Transverse colon (tissue), 4 donors: ENCODE data around the gene SLC51A.

ENCODE experiments used
- EP300 ChIP-seq: sonication (generic); formaldehyde crosslinking; IDR thresholded peaks from one replicate; pipeline ENCODE4 v1.6.1; 2017; ENCODE audit warnings: antibody characterized with exemption, low read depth
- POLR2A ChIP-seq: fragments of 450-650 bp; IDR thresholded peaks from one replicate; pipeline ENCODE4 v1.6.1; 2016; ENCODE audit warnings: antibody characterized with exemption, mild to moderate bottlenecking, moderate library complexity
- POLR2AphosphoS5 ChIP-seq, 3 donors: sonication (generic); formaldehyde crosslinking; IDR thresholded peaks; one replicate each; pipeline ENCODE4 v1.6.1; 2016; ENCODE audit warnings: antibody characterized with exemption in 3 of 3
- TF ChIP-seq, protein P1 (sequence below), 5 experiments: fragments of 200-600 bp in 3 of 5; fragments of 450-650 bp in 2 of 5; sonication (generic) in 3 of 5; IDR thresholded peaks; 1 replicate in 2 of 5; 2 replicates in 3 of 5; pipeline ENCODE4 v1.5.1; 2016 to 2017; ENCODE audit warnings: antibody characterized with exemption in 5 of 5, inconsistent platforms in 3 of 5, mild to moderate bottlenecking in 2 of 5, moderate library complexity in 1 of 5

DNA sequence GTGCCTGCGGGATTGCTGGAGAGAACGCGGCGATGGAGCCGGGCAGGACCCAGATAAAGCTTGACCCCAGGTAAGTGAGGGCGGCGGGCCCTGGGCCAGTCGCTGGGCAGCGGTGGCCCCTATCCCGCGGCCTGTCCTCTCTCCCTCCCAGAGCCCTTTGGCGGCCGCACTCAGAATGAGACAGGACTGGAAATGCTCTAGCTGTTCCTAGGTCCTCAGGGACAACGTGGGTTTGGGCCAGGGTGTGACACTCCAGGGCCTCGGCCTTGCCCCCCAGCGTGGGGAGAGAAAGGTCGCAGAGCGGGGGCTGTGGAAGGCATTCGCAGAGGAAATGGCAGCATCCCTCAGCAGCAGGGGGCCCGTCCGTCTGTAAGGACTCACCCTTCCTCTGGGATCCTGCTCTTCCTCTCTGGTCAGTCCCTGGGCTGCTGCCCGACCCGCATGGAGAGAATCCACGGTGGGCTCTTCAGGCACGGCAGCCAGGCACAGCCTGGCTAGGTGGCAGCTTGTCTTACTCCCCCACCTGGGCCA lies 412 bp downstream of the SLC51A start:
- no peak for TF ChIP-seq POLR2A
- TF ChIP-seq, protein P1, sequence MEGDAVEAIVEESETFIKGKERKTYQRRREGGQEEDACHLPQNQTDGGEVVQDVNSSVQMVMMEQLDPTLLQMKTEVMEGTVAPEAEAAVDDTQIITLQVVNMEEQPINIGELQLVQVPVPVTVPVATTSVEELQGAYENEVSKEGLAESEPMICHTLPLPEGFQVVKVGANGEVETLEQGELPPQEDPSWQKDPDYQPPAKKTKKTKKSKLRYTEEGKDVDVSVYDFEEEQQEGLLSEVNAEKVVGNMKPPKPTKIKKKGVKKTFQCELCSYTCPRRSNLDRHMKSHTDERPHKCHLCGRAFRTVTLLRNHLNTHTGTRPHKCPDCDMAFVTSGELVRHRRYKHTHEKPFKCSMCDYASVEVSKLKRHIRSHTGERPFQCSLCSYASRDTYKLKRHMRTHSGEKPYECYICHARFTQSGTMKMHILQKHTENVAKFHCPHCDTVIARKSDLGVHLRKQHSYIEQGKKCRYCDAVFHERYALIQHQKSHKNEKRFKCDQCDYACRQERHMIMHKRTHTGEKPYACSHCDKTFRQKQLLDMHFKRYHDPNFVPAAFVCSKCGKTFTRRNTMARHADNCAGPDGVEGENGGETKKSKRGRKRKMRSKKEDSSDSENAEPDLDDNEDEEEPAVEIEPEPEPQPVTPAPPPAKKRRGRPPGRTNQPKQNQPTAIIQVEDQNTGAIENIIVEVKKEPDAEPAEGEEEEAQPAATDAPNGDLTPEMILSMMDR (IDR thresholded peaks at IDR 0.05), result no peak
- no peak for TF ChIP-seq EP300
- TF ChIP-seq POLR2AphosphoS5 (IDR thresholded peaks at IDR 0.05), result no peak
